HG02678 (cell line): Measurements from ENCODE around the gene GRID1.

Experiments
- ATAC-seq: cut with Tn5 transposase; IDR thresholded peaks from one replicate; pipeline ENCODE4 v1.9.1; 2021; ENCODE audit warnings: mild to moderate bottlenecking, moderate library complexity; ENCODE audit not compliant: unreplicated experiment

Gene GRID1

GRCh38 chr10:86316990-86317389 is 49.6 kb downstream of the GRID1 start:
- no peak for ATAC-seq

- ATAC-seq: no peak
These were observed 50.2 kb downstream of the GRID1 start for GRCh38 chr10:86316274-86316835.

- ATAC-seq: no peak
These were observed 51.0 kb downstream of the GRID1 start for GRCh38 chr10:86315549-86315942.

GRCh38 chr10:86314616-86315548 is 51.7 kb downstream of the GRID1 start:
- no peak for ATAC-seq

- ATAC-seq: no peak
These were observed 53.0 kb downstream of the GRID1 start for GRCh38 chr10:86313621-86314041.

- no peak for ATAC-seq
These were observed 53.8 kb downstream of the GRID1 start for GRCh38 chr10:86312701-86313270.

GRCh38 chr10:86311906-86312305 is 54.7 kb downstream of the GRID1 start:
- ATAC-seq: no peak

GRCh38 chr10:86311190-86311589 is 55.4 kb downstream of the GRID1 start:
- no peak for ATAC-seq

GRCh38 chr10:86310702-86311101 is 55.9 kb downstream of the GRID1 start:
- no peak for ATAC-seq

GRCh38 chr10:86310291-86310690 is 56.3 kb downstream of the GRID1 start:
- ATAC-seq: no peak

- no peak for ATAC-seq
These were observed 58.5 kb downstream of the GRID1 start for GRCh38 chr10:86308056-86308455.

GRCh38 chr10:86306628-86307278 is 59.8 kb downstream of the GRID1 start:
- ATAC-seq: no peak

GRCh38 chr10:86305521-86305920 is 61.1 kb downstream of the GRID1 start:
- ATAC-seq: no peak

- no peak for ATAC-seq
These were observed 62.2 kb downstream of the GRID1 start for GRCh38 chr10:86304436-86304835.

- ATAC-seq: no peak
These were observed 63.0 kb downstream of the GRID1 start for GRCh38 chr10:86303626-86304025.

- ATAC-seq: no peak
These were observed 64.6 kb downstream of the GRID1 start for GRCh38 chr10:86301971-86302370.

GRCh38 chr10:86300931-86301830 is 65.4 kb downstream of the GRID1 start:
- no peak for ATAC-seq

- no peak for ATAC-seq
These were observed 66.1 kb downstream of the GRID1 start for GRCh38 chr10:86300399-86300925.

GRCh38 chr10:86299562-86299961 is 67.0 kb downstream of the GRID1 start:
- ATAC-seq: no peak

GRCh38 chr10:86298501-86299001 is 68.0 kb downstream of the GRID1 start:
- ATAC-seq: no peak
